ENCODE measurements around the gene PRSS33.

The PRSS33 gene

GRCh38 chr16:2749936-2750335 is 37.4 kb downstream of the PRSS33 start:
- Histone ChIP-seq H3K4me3 (ENCODE audit: insufficient read depth, low read length, poor library complexity, severe bottlenecking) (no peak overlapping the region), H3F3A (ENCODE audit: insufficient read depth) (no peaks in the 10 kb centered on the region), H3K9me3 (ENCODE audit: insufficient read depth, low read length) (no peaks in the 10 kb centered on the region), H3K27me3 (ENCODE audit: low read length) (no peaks in the 10 kb centered on the region), H3K9me2 (replicated peaks; ENCODE audit: insufficient read depth, low read length) (no peaks in the 10 kb centered on the region), H3K27ac (ENCODE audit: low read depth, low read length) (no peak overlapping the region), H3K9ac (ENCODE audit: low read length) (no peak overlapping the region), H3K79me2 (ENCODE audit: insufficient read depth, low read length) (peaks cover 24% of the 10 kb centered on the region), H3K36me3 (ENCODE audit: low read length) (peaks cover 14% of the 10 kb centered on the region; the same call in 1 of the 2 replicates), H2AFZ (ENCODE audit: low read depth, low read length, severe bottlenecking) (no peak overlapping the region), H3K4me2 (ENCODE audit: low read depth, low read length, poor library complexity, severe bottlenecking) (no peak overlapping the region), H4K20me1 (ENCODE audit: low read depth, low read length) (peaks cover 13% of the 10 kb centered on the region)
- TF ChIP-seq EZH2phosphoT487 (conservative IDR thresholded peaks at IDR 0.05; ENCODE audit: low read length), result no peak
- TF ChIP-seq, protein P1, sequence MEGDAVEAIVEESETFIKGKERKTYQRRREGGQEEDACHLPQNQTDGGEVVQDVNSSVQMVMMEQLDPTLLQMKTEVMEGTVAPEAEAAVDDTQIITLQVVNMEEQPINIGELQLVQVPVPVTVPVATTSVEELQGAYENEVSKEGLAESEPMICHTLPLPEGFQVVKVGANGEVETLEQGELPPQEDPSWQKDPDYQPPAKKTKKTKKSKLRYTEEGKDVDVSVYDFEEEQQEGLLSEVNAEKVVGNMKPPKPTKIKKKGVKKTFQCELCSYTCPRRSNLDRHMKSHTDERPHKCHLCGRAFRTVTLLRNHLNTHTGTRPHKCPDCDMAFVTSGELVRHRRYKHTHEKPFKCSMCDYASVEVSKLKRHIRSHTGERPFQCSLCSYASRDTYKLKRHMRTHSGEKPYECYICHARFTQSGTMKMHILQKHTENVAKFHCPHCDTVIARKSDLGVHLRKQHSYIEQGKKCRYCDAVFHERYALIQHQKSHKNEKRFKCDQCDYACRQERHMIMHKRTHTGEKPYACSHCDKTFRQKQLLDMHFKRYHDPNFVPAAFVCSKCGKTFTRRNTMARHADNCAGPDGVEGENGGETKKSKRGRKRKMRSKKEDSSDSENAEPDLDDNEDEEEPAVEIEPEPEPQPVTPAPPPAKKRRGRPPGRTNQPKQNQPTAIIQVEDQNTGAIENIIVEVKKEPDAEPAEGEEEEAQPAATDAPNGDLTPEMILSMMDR (IDR thresholded peaks at IDR 0.05; ENCODE audit: insufficient read depth, low read length, poor library complexity, severe bottlenecking), result no peak

GRCh38 chr16:2749476-2749875 is 37.9 kb downstream of the PRSS33 start:
- Histone ChIP-seq H3K9me2 (replicated peaks; ENCODE audit: insufficient read depth, low read length) (no peaks in the 10 kb centered on the region), H3K4me3 (ENCODE audit: insufficient read depth, low read length, poor library complexity, severe bottlenecking) (no peak overlapping the region), H3K9ac (ENCODE audit: low read length) (no peak overlapping the region), H3K79me2 (ENCODE audit: insufficient read depth, low read length) (peaks cover 19% of the 10 kb centered on the region), H4K20me1 (ENCODE audit: low read depth, low read length) (peaks cover 8% of the 10 kb centered on the region), H3K27me3 (ENCODE audit: low read length) (no peaks in the 10 kb centered on the region), H3K4me2 (ENCODE audit: low read depth, low read length, poor library complexity, severe bottlenecking) (no peak overlapping the region), H2AFZ (ENCODE audit: low read depth, low read length, severe bottlenecking) (no peak overlapping the region), H3K36me3 (ENCODE audit: low read length) (peaks cover 9% of the 10 kb centered on the region; the same call in 1 of the 2 replicates), H3F3A (ENCODE audit: insufficient read depth) (no peaks in the 10 kb centered on the region), H3K9me3 (ENCODE audit: insufficient read depth, low read length) (no peaks in the 10 kb centered on the region), H3K27ac (ENCODE audit: low read depth, low read length) (no peak overlapping the region)
- TF ChIP-seq, protein P1 (IDR thresholded peaks at IDR 0.05; ENCODE audit: insufficient read depth, low read length, poor library complexity, severe bottlenecking), result no peak
- no peak for TF ChIP-seq EZH2phosphoT487 (conservative IDR thresholded peaks at IDR 0.05; ENCODE audit: low read length)

GRCh38 chr16:2748757-2749455 is 38.5 kb downstream of the PRSS33 start:
- Histone ChIP-seq H3K4me3 (ENCODE audit: insufficient read depth, low read length, poor library complexity, severe bottlenecking) (no peak overlapping the region), H3K9me3 (ENCODE audit: insufficient read depth, low read length) (no peaks in the 10 kb centered on the region), H3K9me2 (replicated peaks; ENCODE audit: insufficient read depth, low read length) (no peaks in the 10 kb centered on the region), H4K20me1 (ENCODE audit: low read depth, low read length) (peaks cover 3% of the 10 kb centered on the region), H3K9ac (ENCODE audit: low read length) (no peak overlapping the region), H3K27me3 (ENCODE audit: low read length) (no peaks in the 10 kb centered on the region), H3F3A (ENCODE audit: insufficient read depth) (no peaks in the 10 kb centered on the region), H3K4me2 (ENCODE audit: low read depth, low read length, poor library complexity, severe bottlenecking) (no peak overlapping the region), H3K79me2 (ENCODE audit: insufficient read depth, low read length) (peaks cover 13% of the 10 kb centered on the region), H2AFZ (ENCODE audit: low read depth, low read length, severe bottlenecking) (no peak overlapping the region), H3K27ac (ENCODE audit: low read depth, low read length) (no peak overlapping the region), H3K36me3 (ENCODE audit: low read length) (peaks cover 6% of the 10 kb centered on the region; the same call in 1 of the 2 replicates)
- TF ChIP-seq, protein P1 (IDR thresholded peaks at IDR 0.05; ENCODE audit: insufficient read depth, low read length, poor library complexity, severe bottlenecking), result no peak
- no peak for TF ChIP-seq EZH2phosphoT487 (conservative IDR thresholded peaks at IDR 0.05; ENCODE audit: low read length)

Measured in SU-DHL-6 (cell line).